Stimulated activated CD4-positive, alpha-beta T cell treated with anti-CD3 and anti-CD28 coated beads, Interleukin-12 subunit alpha, Interleukin-12 subunit beta, amount 100 ng/mL, for 24 hours (primary cell): ENCODE data around the gene ETNK2.
"Not testable (repeated sequence)": the region's sequence is repeated elsewhere in the genome, so short reads cannot be mapped to it uniquely, and the experiment has no call there.

Source experiments
- DNase-seq, 2 experiments: peaks; one replicate each; pipeline ENCODE4 v3.0.0-alpha.2; 2020; ENCODE audit warnings: low read depth in 2 of 2

The ETNK2 gene

GRCh38 chr1:204098683-204099082 lies 53.2 kb downstream of the ETNK2 start:
- DNase-seq = no peak

GRCh38 chr1:204096931-204097330 lies 54.9 kb downstream of the ETNK2 start:
- no peak for DNase-seq

- no peak for DNase-seq
These were observed 56.8 kb downstream of the ETNK2 start for GRCh38 chr1:204094856-204095634.

GRCh38 chr1:204094313-204094729 lies 57.5 kb downstream of the ETNK2 start:
- no peak for DNase-seq

GRCh38 chr1:204093781-204094180 lies 58.1 kb downstream of the ETNK2 start:
- no peak for DNase-seq

GRCh38 chr1:204093421-204093717 lies 58.5 kb downstream of the ETNK2 start:
- no peak for DNase-seq

- DNase-seq = no peak
These were observed 59.0 kb downstream of the ETNK2 start for GRCh38 chr1:204092632-204093420.

- no peak for DNase-seq
These were observed 60.0 kb downstream of the ETNK2 start for GRCh38 chr1:204091787-204092312.

GRCh38 chr1:204091066-204091465 lies 60.8 kb downstream of the ETNK2 start:
- no peak for DNase-seq

GRCh38 chr1:204090132-204090531 lies 61.7 kb downstream of the ETNK2 start:
- not testable (repeated sequence) for DNase-seq

GRCh38 chr1:204089044-204089751 lies 62.6 kb downstream of the ETNK2 start:
- no peak for DNase-seq

- no peak for DNase-seq
These were observed 63.2 kb downstream of the ETNK2 start for GRCh38 chr1:204088596-204088995.

GRCh38 chr1:204087893-204088528 lies 63.8 kb downstream of the ETNK2 start:
- DNase-seq = no peak

- DNase-seq = no peak
These were observed 64.5 kb downstream of the ETNK2 start for GRCh38 chr1:204087181-204087892.

- DNase-seq = no peak
These were observed 66.0 kb downstream of the ETNK2 start for GRCh38 chr1:204085876-204086275.

GRCh38 chr1:204084247-204084772 lies 67.5 kb downstream of the ETNK2 start:
- no peak for DNase-seq

GRCh38 chr1:204083491-204083890 lies 68.4 kb downstream of the ETNK2 start:
- no peak for DNase-seq

GRCh38 chr1:204081791-204082513 lies 69.9 kb downstream of the ETNK2 start:
- DNase-seq = no peak

- no peak for DNase-seq
These were observed 70.6 kb downstream of the ETNK2 start for GRCh38 chr1:204081164-204081790.
